ENCODE measurements around the gene ERG.

DNA sequence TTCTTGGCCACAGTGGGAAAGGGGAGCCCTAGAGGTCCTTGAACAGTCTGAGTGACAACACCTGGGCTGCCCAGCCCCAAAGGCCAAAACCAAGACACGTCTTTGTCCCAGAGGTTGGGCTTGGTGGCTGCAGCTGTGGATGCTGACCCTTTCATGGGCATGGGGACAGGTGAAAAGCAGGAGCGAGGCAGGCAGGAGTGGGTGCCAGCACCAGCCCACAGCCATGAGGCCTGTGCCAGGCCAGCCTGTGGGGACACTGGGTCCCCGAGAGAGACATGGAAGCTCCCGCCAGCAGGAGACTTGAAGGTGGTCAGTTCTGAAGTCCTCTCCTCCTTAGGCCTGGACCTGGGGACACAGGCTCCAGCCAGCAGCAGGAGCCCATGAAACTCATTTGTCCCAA, 142.9 kb downstream of the ERG start:
- TF ChIP-seq, protein P1, sequence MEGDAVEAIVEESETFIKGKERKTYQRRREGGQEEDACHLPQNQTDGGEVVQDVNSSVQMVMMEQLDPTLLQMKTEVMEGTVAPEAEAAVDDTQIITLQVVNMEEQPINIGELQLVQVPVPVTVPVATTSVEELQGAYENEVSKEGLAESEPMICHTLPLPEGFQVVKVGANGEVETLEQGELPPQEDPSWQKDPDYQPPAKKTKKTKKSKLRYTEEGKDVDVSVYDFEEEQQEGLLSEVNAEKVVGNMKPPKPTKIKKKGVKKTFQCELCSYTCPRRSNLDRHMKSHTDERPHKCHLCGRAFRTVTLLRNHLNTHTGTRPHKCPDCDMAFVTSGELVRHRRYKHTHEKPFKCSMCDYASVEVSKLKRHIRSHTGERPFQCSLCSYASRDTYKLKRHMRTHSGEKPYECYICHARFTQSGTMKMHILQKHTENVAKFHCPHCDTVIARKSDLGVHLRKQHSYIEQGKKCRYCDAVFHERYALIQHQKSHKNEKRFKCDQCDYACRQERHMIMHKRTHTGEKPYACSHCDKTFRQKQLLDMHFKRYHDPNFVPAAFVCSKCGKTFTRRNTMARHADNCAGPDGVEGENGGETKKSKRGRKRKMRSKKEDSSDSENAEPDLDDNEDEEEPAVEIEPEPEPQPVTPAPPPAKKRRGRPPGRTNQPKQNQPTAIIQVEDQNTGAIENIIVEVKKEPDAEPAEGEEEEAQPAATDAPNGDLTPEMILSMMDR (IDR thresholded peaks at IDR 0.05; ENCODE audit: insufficient read depth, low read length): no peak
- TF ChIP-seq, protein P2, sequence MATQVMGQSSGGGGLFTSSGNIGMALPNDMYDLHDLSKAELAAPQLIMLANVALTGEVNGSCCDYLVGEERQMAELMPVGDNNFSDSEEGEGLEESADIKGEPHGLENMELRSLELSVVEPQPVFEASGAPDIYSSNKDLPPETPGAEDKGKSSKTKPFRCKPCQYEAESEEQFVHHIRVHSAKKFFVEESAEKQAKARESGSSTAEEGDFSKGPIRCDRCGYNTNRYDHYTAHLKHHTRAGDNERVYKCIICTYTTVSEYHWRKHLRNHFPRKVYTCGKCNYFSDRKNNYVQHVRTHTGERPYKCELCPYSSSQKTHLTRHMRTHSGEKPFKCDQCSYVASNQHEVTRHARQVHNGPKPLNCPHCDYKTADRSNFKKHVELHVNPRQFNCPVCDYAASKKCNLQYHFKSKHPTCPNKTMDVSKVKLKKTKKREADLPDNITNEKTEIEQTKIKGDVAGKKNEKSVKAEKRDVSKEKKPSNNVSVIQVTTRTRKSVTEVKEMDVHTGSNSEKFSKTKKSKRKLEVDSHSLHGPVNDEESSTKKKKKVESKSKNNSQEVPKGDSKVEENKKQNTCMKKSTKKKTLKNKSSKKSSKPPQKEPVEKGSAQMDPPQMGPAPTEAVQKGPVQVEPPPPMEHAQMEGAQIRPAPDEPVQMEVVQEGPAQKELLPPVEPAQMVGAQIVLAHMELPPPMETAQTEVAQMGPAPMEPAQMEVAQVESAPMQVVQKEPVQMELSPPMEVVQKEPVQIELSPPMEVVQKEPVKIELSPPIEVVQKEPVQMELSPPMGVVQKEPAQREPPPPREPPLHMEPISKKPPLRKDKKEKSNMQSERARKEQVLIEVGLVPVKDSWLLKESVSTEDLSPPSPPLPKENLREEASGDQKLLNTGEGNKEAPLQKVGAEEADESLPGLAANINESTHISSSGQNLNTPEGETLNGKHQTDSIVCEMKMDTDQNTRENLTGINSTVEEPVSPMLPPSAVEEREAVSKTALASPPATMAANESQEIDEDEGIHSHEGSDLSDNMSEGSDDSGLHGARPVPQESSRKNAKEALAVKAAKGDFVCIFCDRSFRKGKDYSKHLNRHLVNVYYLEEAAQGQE (IDR thresholded peaks at IDR 0.05; ENCODE audit: insufficient replicate concordance, low read depth): no peak
- TF ChIP-seq POLR2AphosphoS5 (IDR thresholded peaks at IDR 0.05; ENCODE audit: low read depth): no peak

Data from HL-60 (cell line).